ENCODE data around the gene CHMP3. TPM values are rescaled to one million over a fixed set of nuclear protein-coding genes. Genes with fewer than 3 reads are reported as not detected.

CHMP3 gene
- total and polyA plus RNA-seq, 2 of the 13 experiments (the other 11 are each of a cell fraction or from before 2014, with no cell fraction given), result 64.1 to 114 TPM

DNA sequence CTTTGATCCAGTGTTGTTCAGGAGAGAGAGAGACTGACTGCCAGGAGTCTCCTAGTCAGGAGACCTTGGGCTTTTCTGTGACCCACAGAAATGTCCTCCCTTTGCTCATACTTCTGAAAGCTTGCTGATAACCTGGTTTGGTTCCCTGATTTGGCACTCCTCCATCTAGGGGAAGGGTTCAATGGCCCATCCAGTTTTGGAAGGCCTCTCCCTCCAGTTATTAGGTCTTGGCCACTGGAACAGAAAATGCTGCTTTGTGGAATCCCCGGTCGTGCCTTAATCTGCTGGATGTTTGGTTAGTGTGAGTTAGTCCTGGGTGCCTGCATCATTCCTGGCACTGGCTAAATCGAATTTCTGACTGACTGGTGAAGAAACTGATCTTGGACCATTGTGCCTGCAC is 86.3 kb downstream of the CHMP3 start:
- no peaks in the 10 kb centered on the region for H3K79me2 ChIP-seq (ENCODE audit: insufficient read depth, low read length)
- POLR2A ChIA-PET, result no interaction called here

GRCh38 chr2:86476092-86476491 is 87.2 kb downstream of the CHMP3 start:
- Histone ChIP-seq H3K4me2 (ENCODE audit: low read depth, low read length) (no peak overlapping the region), H3K36me3 (replicated peaks in 1 of 2; ENCODE audit: control insufficient read depth in 1 of 2, insufficient read depth in 2 of 2, low read length in 2 of 2) (peaks cover 51 to 96% of the 10 kb centered on the region in 2 experiments), H4K20me1 (ENCODE audit: insufficient read depth, low read length) (no peaks in the 10 kb centered on the region), H3K4me3 (replicated peaks in 1 of 3; ENCODE audit: insufficient read depth in 1 of 3, low read depth in 2 of 3, low read length in 3 of 3) (no peak overlapping the region), H3K79me2 (ENCODE audit: insufficient read depth, low read length) (no peaks in the 10 kb centered on the region), H2AFZ (ENCODE audit: low read length) (no peak overlapping the region), H3K4me1 (ENCODE audit: insufficient read depth, low read length) (0 out of 2 replicates have a peak, but pooled peaks cover 4% of the 10 kb centered on the region), H3K9me3 (ENCODE audit: low read length) (no peaks in the 10 kb centered on the region), H3K27me3 (ENCODE audit: control insufficient read depth in 1 of 2, insufficient read depth in 2 of 2, low read length in 2 of 2) (no peaks in the 10 kb centered on the region), H3K27ac (ENCODE audit: extremely low read length, insufficient read depth, low read length) (no peak overlapping the region), H3K9ac (ENCODE audit: insufficient read depth, low read depth, low read length) (no peak overlapping the region)
- ChIA-PET POLR2A (interaction anchor here (1.0 kb wide), 1 partner anchor 35 kb away, joined by 3 read pairs; the partner anchor contains the start of gene KDM3A), CTCF (ENCODE audit: low intra/inter-chr PET ratio, low total read pairs) (no interaction called here)
- intact Hi-C loops (cut with micrococcal nuclease; ENCODE audit: unreplicated experiment) (no loop called here), in situ Hi-C loops (cut with HindIII; ENCODE audit: extremely low pct_ligation_motif_present, low pct_unique_long_range_greater_than_20kb) (no loop called here)
- no peak for DNase-seq (ENCODE audit: low spot score)
- ATAC-seq, result no peak
- TF ChIP-seq MAFK (conservative IDR thresholded peaks at IDR 0.05 in 1 of 2, IDR thresholded peaks at IDR 0.05 in 1 of 2; ENCODE audit: low read length in 2 of 2) (0 out of 4 replicates have a peak, but pooled peaks of 1 of the 2 experiments have one; percentile 23), ZNF407 (CRISPR knock-in tag; IDR thresholded peaks at IDR 0.05; ENCODE audit: not compliant biosample characterization) (no peak), MAFF (IDR thresholded peaks at IDR 0.05; ENCODE audit: low read depth, low read length) (peak; percentile 16; the same call in 1 of the 2 replicates)
- no TSS peak for BruUV-seq (replicated peaks)
- FAIRE-seq, result no peak

More for the DNA sequence above, 86.3 kb downstream of the CHMP3 start:
- intact Hi-C loops (cut with micrococcal nuclease; ENCODE audit: unreplicated experiment), result no loop called here
- ATAC-seq (no peak), DNase-seq (ENCODE audit: low spot score) (no peak), FAIRE-seq (no peak)
- no peaks in the 10 kb centered on the region for H3K27me3 ChIP-seq (ENCODE audit: control insufficient read depth in 1 of 2, insufficient read depth in 2 of 2, low read length in 2 of 2)
- H4K20me1 ChIP-seq (ENCODE audit: insufficient read depth, low read length), result no peaks in the 10 kb centered on the region
- no peak overlapping the region for H3K4me2 ChIP-seq (ENCODE audit: low read depth, low read length)
- no TSS peak for BruUV-seq (replicated peaks)
- H2AFZ ChIP-seq (ENCODE audit: low read length), result no peak overlapping the region
- no peak overlapping the region for H3K27ac ChIP-seq (ENCODE audit: extremely low read length, insufficient read depth, low read length)
- H3K9me3 ChIP-seq (ENCODE audit: low read length), result no peaks in the 10 kb centered on the region
- 0 out of 2 replicates have a peak, but pooled peaks cover 7% of the 10 kb centered on the region for H3K4me1 ChIP-seq (ENCODE audit: insufficient read depth, low read length)
- in situ Hi-C loops (cut with HindIII; ENCODE audit: extremely low pct_ligation_motif_present, low pct_unique_long_range_greater_than_20kb), result no loop called here
- H3K36me3 ChIP-seq (replicated peaks in 1 of 2; ENCODE audit: control insufficient read depth in 1 of 2, insufficient read depth in 2 of 2, low read length in 2 of 2), result peaks cover 54 to 98% of the 10 kb centered on the region in 2 experiments
- CTCF ChIA-PET (ENCODE audit: low intra/inter-chr PET ratio, low total read pairs), result no interaction called here
- no peak overlapping the region for H3K4me3 ChIP-seq (replicated peaks in 1 of 3; ENCODE audit: insufficient read depth in 1 of 3, low read depth in 2 of 3, low read length in 3 of 3)
- TF ChIP-seq PPARG (CRISPR knock-in tag; conservative IDR thresholded peaks at IDR 0.05), result no peak
- TF ChIP-seq KLF9 (CRISPR knock-in tag; IDR thresholded peaks at IDR 0.05; ENCODE audit: low read depth), result no peak
- peak; percentile 37 for TF ChIP-seq RBM22 (optimal IDR thresholded peaks at IDR 0.05; ENCODE audit: low read length)
- H3K9ac ChIP-seq (ENCODE audit: insufficient read depth, low read depth, low read length), result no peak overlapping the region
- 81% methylated on average over 3 of the region's 3 CpGs for WGBS (ENCODE audit: low lambda C conversion rate)

Measured in HepG2 (cell line).